ENCODE measurements around the gene ASB11.

The ASB11 gene

DNA sequence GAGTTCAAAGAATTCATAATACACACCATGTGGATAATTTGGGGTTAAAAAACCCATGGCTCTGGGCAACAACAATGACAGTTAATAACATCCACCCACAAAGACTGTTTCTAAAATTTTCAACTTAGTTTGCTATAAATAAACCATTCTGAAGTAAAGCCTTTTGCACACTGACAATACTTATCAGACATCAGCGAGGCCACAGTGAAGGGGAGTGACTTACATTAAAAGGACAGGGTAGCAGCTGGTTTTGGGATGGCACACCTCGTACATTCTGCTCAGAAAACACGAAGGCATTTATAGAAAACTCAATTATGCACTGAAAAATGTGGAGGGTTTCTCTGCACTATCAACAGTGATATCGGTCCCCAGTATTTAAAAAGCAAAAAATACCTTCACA lies 4.9 kb upstream of the ASB11 start (continued):
- no peak for TF ChIP-seq ZNF510 (tag by site-specific recombination; IDR thresholded peaks at IDR 0.05; ENCODE audit: insufficient replicate concordance)
- TF ChIP-seq ZNF274 (IDR thresholded peaks at IDR 0.05; ENCODE audit: low read length): no peak
- no peak for TF ChIP-seq ZNF274 (tag by site-specific recombination; IDR thresholded peaks at IDR 0.05; ENCODE audit: borderline replicate concordance)
- no peak for TF ChIP-seq RBAK (tag by site-specific recombination; IDR thresholded peaks at IDR 0.05)

DNA sequence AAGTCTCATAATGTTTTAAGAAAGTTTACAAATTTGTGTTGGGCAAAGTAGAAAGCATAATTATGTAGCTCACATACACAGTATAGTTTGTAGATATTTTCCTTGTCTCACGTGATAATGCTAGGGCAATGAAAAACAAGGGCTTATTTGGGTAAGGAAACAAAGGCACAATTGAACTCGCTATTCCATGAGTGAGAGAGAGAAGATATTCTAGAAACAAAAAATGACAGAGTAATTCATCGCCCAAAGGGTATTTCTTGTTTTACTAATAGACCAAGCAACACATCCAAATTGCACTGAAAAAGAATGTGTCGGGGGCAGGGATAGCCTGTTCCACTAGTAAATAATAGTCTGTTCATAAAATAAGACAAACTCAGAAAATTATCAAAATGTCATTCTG lies 3.6 kb upstream of the ASB11 start:
- POLR2A ChIA-PET: no interaction called here
- H3K4me1 ChIP-seq (ENCODE audit: control insufficient read depth, insufficient read depth, low read length): no peaks in the 10 kb centered on the region
- CTCF ChIA-PET: no interaction called here
- H3K36me3 ChIP-seq (ENCODE audit: control insufficient read depth in 2 of 2, insufficient read depth in 1 of 2, low read length in 2 of 2): peaks cover 8 to 19% of the 10 kb centered on the region in 2 experiments; a peak in 2 of 3 replicates
- no peak overlapping the region for H3K4me3 ChIP-seq (ENCODE audit: low read depth, low read length)
- TF ChIP-seq GLIS1 (tag by site-specific recombination; IDR thresholded peaks at IDR 0.05): no peak
- TF ChIP-seq KLF16 (tag by site-specific recombination; IDR thresholded peaks at IDR 0.05): no peak
- TF ChIP-seq ZNF830 (tag by site-specific recombination; IDR thresholded peaks at IDR 0.05; ENCODE audit: low read depth): no peak
- TF ChIP-seq, protein P1, sequence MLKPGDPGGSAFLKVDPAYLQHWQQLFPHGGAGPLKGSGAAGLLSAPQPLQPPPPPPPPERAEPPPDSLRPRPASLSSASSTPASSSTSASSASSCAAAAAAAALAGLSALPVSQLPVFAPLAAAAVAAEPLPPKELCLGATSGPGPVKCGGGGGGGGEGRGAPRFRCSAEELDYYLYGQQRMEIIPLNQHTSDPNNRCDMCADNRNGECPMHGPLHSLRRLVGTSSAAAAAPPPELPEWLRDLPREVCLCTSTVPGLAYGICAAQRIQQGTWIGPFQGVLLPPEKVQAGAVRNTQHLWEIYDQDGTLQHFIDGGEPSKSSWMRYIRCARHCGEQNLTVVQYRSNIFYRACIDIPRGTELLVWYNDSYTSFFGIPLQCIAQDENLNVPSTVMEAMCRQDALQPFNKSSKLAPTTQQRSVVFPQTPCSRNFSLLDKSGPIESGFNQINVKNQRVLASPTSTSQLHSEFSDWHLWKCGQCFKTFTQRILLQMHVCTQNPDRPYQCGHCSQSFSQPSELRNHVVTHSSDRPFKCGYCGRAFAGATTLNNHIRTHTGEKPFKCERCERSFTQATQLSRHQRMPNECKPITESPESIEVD (tag by site-specific recombination; IDR thresholded peaks at IDR 0.05): no peak
- no peaks in the 10 kb centered on the region for H3K9me3 ChIP-seq (ENCODE audit: control insufficient read depth, insufficient read depth, low read depth, low read length)
- H3K27ac ChIP-seq (ENCODE audit: extremely low read depth, low read depth, low read length): no peak overlapping the region

DNA sequence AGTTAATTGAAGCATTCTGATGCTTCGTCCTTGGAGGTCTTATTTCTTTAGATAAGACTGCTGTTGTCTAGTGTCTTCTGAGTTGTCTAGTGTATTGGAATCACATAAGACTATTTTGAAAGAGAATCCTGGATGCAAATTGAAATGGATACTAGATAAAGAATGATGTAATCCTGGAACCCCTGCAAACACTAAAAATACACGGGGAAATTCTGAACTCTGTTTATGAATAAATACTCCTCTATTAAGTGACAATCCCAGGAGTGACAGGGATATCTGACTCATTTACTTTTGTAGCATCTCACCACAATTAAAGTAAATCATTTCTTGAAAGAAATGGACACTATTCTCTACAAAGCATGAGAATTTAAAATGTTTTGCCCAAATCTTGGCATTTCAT lies 968 bp downstream of the ASB11 start:
- no peak overlapping the region for H3K4me3 ChIP-seq (ENCODE audit: low read depth, low read length)
- CTCF ChIA-PET: interaction anchor here (0.9 kb wide), 1 partner anchor 14 kb away, joined by 3 read pairs; no protein-coding TSS in a partner anchor
- POLR2A ChIA-PET: no interaction called here
- H3K36me3 ChIP-seq (ENCODE audit: control insufficient read depth in 2 of 2, insufficient read depth in 1 of 2, low read length in 2 of 2): no peaks in the 10 kb centered on the region
- no peaks in the 10 kb centered on the region for H3K4me1 ChIP-seq (ENCODE audit: control insufficient read depth, insufficient read depth, low read length)
- no peak for TF ChIP-seq ZNF624 (tag by site-specific recombination; IDR thresholded peaks at IDR 0.05)
- TF ChIP-seq ZSCAN23 (tag by site-specific recombination; IDR thresholded peaks at IDR 0.05): no peak
- TF ChIP-seq, protein P2, sequence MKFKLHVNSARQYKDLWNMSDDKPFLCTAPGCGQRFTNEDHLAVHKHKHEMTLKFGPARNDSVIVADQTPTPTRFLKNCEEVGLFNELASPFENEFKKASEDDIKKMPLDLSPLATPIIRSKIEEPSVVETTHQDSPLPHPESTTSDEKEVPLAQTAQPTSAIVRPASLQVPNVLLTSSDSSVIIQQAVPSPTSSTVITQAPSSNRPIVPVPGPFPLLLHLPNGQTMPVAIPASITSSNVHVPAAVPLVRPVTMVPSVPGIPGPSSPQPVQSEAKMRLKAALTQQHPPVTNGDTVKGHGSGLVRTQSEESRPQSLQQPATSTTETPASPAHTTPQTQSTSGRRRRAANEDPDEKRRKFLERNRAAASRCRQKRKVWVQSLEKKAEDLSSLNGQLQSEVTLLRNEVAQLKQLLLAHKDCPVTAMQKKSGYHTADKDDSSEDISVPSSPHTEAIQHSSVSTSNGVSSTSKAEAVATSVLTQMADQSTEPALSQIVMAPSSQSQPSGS (tag by site-specific recombination; IDR thresholded peaks at IDR 0.05; ENCODE audit: low read depth): peak; percentile 37; the same call in 1 of the 2 replicates
- no peak for TF ChIP-seq ZNF791 (tag by site-specific recombination; IDR thresholded peaks at IDR 0.05)
- H3K9me3 ChIP-seq (ENCODE audit: control insufficient read depth, insufficient read depth, low read depth, low read length): no peaks in the 10 kb centered on the region
- no peak overlapping the region for H3K27ac ChIP-seq (ENCODE audit: extremely low read depth, low read depth, low read length)

DNA sequence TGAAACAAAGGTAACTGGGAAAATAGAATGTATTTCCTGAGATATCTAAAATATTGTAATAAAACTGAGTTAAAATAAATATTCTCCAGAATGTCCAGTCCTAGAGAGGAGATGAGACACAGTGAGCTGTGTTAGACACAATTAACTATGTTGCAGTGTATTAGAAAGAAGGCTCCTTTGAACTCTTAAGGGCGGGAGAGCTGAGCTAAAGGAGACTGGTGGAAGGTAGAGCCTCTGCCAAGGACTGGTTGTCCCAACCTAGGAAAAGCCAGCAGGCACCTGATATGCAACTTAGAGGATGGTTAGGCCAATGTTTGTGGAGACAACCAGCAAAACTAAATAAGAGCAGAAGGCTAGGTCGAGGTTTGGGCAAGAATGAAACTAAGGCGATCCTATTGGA lies 4.3 kb downstream of the ASB11 start:
- no peak for TF ChIP-seq ZNF768 (tag by site-specific recombination; IDR thresholded peaks at IDR 0.05)
- no peak for TF ChIP-seq RBAK (tag by site-specific recombination; IDR thresholded peaks at IDR 0.05)
- peak; percentile 41; the same call in 1 of the 2 replicates for TF ChIP-seq ZBTB20 (tag by site-specific recombination; IDR thresholded peaks at IDR 0.05)
- Histone ChIP-seq H3K27ac (ENCODE audit: extremely low read depth, low read depth, low read length) (no peak overlapping the region), H3K9me3 (ENCODE audit: control insufficient read depth, insufficient read depth, low read depth, low read length) (no peaks in the 10 kb centered on the region), H3K4me1 (ENCODE audit: control insufficient read depth, insufficient read depth, low read length) (no peaks in the 10 kb centered on the region), H3K4me3 (ENCODE audit: low read depth, low read length) (no peak overlapping the region), H3K36me3 (ENCODE audit: control insufficient read depth in 2 of 2, insufficient read depth in 1 of 2, low read length in 2 of 2) (no peaks in the 10 kb centered on the region)
- POLR2A ChIA-PET: no interaction called here
- CTCF ChIA-PET: interaction anchor here (0.6 to 1.9 kb wide), 5 partner anchors 9 to 1272 kb away, joined by 3 to 9 read pairs (median 3); no protein-coding TSS in a partner anchor

DNA sequence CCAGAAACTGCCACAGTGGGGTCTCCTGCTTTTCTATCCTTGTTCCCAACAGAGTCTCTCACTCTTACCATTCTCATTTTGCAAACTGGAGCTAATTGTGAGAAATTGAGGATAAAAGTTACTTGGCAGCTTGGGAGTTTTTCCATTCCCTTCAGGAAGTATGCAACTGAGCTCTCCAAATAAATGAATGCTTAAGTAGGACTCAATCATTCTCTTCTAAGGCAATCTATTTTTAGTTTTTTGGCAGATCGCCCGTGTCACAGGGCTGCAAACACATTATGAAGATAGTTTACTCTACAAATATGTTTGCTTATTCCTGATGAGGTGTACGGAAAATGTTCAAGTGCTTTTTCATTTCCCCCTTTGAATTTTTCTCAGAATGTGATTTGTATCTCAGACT lies 5.3 kb downstream of the ASB11 start:
- no peaks in the 10 kb centered on the region for H3K36me3 ChIP-seq (ENCODE audit: control insufficient read depth in 2 of 2, insufficient read depth in 1 of 2, low read length in 2 of 2)
- H3K27ac ChIP-seq (ENCODE audit: extremely low read depth, low read depth, low read length): no peak overlapping the region
- CTCF ChIA-PET: interaction anchor here (0.7 to 0.8 kb wide), 2 partner anchors 26 to 157 kb away, joined by 3 to 4 read pairs; no protein-coding TSS in a partner anchor
- POLR2A ChIA-PET: interaction anchor here (0.8 kb wide), 1 partner anchor 20 kb away, joined by 3 read pairs; no protein-coding TSS in a partner anchor
- H3K4me1 ChIP-seq (ENCODE audit: control insufficient read depth, insufficient read depth, low read length): no peaks in the 10 kb centered on the region
- no peaks in the 10 kb centered on the region for H3K9me3 ChIP-seq (ENCODE audit: control insufficient read depth, insufficient read depth, low read depth, low read length)
- H3K4me3 ChIP-seq (ENCODE audit: low read depth, low read length): no peak overlapping the region
- TF ChIP-seq ZNF335 (tag by site-specific recombination; conservative IDR thresholded peaks at IDR 0.05) (no peak), ZNF404 (tag by site-specific recombination; IDR thresholded peaks at IDR 0.05) (no peak), ZNF394 (tag by site-specific recombination; IDR thresholded peaks at IDR 0.05; ENCODE audit: borderline replicate concordance) (no peak)
- TF ChIP-seq, protein P2 (tag by site-specific recombination; IDR thresholded peaks at IDR 0.05; ENCODE audit: low read depth): no peak
- TF ChIP-seq, protein P1 (tag by site-specific recombination; IDR thresholded peaks at IDR 0.05): peak; percentile 75
